PC-3 (cell line): ENCODE results near the gene WDR47. TPM values are rescaled to one million over a fixed set of nuclear protein-coding genes. Genes with fewer than 3 reads are reported as not detected.
"Not testable (repeated sequence)": the region's sequence is repeated elsewhere in the genome, so short reads cannot be mapped to it uniquely, and the experiment has no call there.

Experiments used
- ATAC-seq: fragments of 200-7000 bp; cut with Tn5 transposase; 2 replicates; pipeline ENCODE4 v1.9.1; 2020; ENCODE audit warnings: mild to moderate bottlenecking, moderate library complexity
- BruUV-seq: library from RNA; stranded (reverse); fragments of 400-500 nt; replicated peaks from 2 replicates; lab custom pipeline; 2021; lab: Mats Ljungman, UMichigan
- CTCF ChIA-PET: fragments of 300-600 bp; sonication (Branson Sonifier 250); formaldehyde crosslinking; loops from one replicate; lab custom pipeline; 2022; ENCODE audit warnings: antibody characterized with exemption; lab: Charles Lee
- POLR2A ChIA-PET: fragments of 300-600 bp; sonication (Branson Sonifier 250); formaldehyde crosslinking; loops from one replicate; lab custom pipeline; 2022; ENCODE audit warnings: antibody characterized with exemption; ENCODE audit not compliant: unreplicated experiment; lab: Charles Lee
- DNase-seq: peaks from one replicate; pipeline ENCODE4 v3.0.0-alpha.2; 2015
- H2AFZ ChIP-seq: fragments of 300-600 bp; sonication (generic); 2 replicates; pipeline ENCODE4 v1.6.0; 2016; ENCODE audit warnings: antibody characterized with exemption, low read length
- H3F3A ChIP-seq: fragments of 300-600 bp; sonication (generic); one replicate; pipeline ENCODE4 v1.6.0; 2017; ENCODE audit warnings: antibody characterized with exemption, low read length, control low read depth, mild to moderate bottlenecking; ENCODE audit not compliant: unreplicated experiment
- H3K27ac ChIP-seq: fragments of 300-600 bp; sonication (generic); 2 replicates; pipeline ENCODE4 v1.5.1; 2016; ENCODE audit warnings: mild to moderate bottlenecking, low read length
- H3K27me3 ChIP-seq: fragments of 300-600 bp; sonication (generic); 2 replicates; pipeline ENCODE4 v1.6.1; 2016; ENCODE audit warnings: low read length, mixed read lengths
- H3K36me3 ChIP-seq: fragments of 300-600 bp; sonication (generic); 2 replicates; pipeline ENCODE4 v1.6.1; 2016; ENCODE audit warnings: low read depth, mixed run types, low read length, mixed read lengths
- H3K4me1 ChIP-seq: fragments of 300-600 bp; sonication (generic); 2 replicates; pipeline ENCODE4 v1.5.1; 2016; ENCODE audit warnings: low read length; ENCODE audit not compliant: insufficient read depth
- H3K4me2 ChIP-seq: fragments of 300-600 bp; sonication (generic); 2 replicates; pipeline ENCODE4 v1.6.0; 2016; ENCODE audit warnings: low read length
- H3K4me3 ChIP-seq: fragments of 300-600 bp; sonication (generic); 2 replicates; pipeline ENCODE4 v1.5.1; 2016; ENCODE audit warnings: mild to moderate bottlenecking, low read length, mixed read lengths
- H3K79me2 ChIP-seq: fragments of 300-600 bp; sonication (generic); 2 replicates; pipeline ENCODE4 v1.6.1; 2017; ENCODE audit warnings: low read length, mixed read lengths
- H3K9ac ChIP-seq: fragments of 300-600 bp; sonication (generic); 2 replicates; pipeline ENCODE4 v1.6.0; 2016; ENCODE audit warnings: mild to moderate bottlenecking, low read length
- H3K9me2 ChIP-seq: fragments of 300-600 bp; sonication (generic); replicated peaks from 2 replicates; pipeline ENCODE4 v1.6.1; 2016; ENCODE audit warnings: mixed run types, low read length, mixed read lengths
- H3K9me3 ChIP-seq: fragments of 300-600 bp; sonication (generic); 2 replicates; pipeline ENCODE4 v1.6.1; 2016; ENCODE audit warnings: low read length, mixed read lengths
- H4K20me1 ChIP-seq: fragments of 300-600 bp; sonication (generic); 2 replicates; pipeline ENCODE4 v1.6.1; 2016; ENCODE audit warnings: low read length, mixed read lengths
- CTCF ChIP-seq: fragments of 300-600 bp; sonication (generic); conservative IDR thresholded peaks from 2 replicates; pipeline ENCODE4 v1.5.1; 2017; ENCODE audit warnings: antibody characterized with exemption, low read depth, mild to moderate bottlenecking, low read length
- EZH2 ChIP-seq: fragments of 300-600 bp; sonication (generic); IDR thresholded peaks from one replicate; pipeline ENCODE4 v1.6.1; 2017; ENCODE audit warnings: antibody characterized with exemption, mild to moderate bottlenecking, low read length; ENCODE audit not compliant: unreplicated experiment
- EZH2phosphoT487 ChIP-seq: fragments of 300-600 bp; sonication (generic); IDR thresholded peaks from 2 replicates; pipeline ENCODE4 v1.6.1; 2018; ENCODE audit warnings: mild to moderate bottlenecking, antibody characterized with exemption, low read length, borderline replicate concordance
- intact Hi-C: fragments of 100-400 bp; cut with micrococcal nuclease; formaldehyde crosslinking; loops from 2 replicates; pipeline ENCODE4 v1.9.0; 2023
- total RNA-seq: library from RNA; depleted of rRNA; stranded (reverse); fragments of >200 nt; gene quantifications from 2 replicates; pipeline ENCODE4 v1.2.3, GENCODE V29; 2014

The WDR47 gene
- total RNA-seq, 1 experiment from 2014 or later = 7.7 TPM

DNA sequence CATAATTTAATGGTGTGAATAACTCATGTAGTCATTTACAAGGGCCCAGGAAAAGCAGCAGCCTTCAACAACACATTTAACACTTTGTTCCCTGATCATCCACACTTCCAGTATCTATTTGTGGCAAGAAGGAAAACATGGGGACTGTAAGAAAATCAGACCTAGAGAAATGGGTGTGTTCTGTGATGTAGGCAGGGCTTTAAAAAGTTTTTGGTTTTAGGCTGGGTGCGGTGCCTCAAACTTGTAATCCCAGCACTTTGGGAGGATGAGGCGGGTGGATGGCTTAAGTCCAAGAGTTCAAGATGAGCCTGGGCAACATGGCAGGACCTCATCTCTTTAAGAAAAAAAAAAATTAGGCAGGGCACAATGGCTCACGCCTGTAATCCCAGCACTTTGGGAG lies 14.2 kb upstream of the WDR47 start:
- H3K4me2 ChIP-seq = no peak overlapping the region
- H3K27me3 ChIP-seq = no peaks in the 10 kb centered on the region
- no peaks in the 10 kb centered on the region for H3K9me2 ChIP-seq
- TF ChIP-seq CTCF (no peak), EZH2 (no peak), EZH2phosphoT487 (no peak)
- ATAC-seq = no peak
- DNase-seq = no peak
- H3K36me3 ChIP-seq = no peaks in the 10 kb centered on the region
- BruUV-seq = no TSS peak
- H3K9me3 ChIP-seq = no peaks in the 10 kb centered on the region
- no peaks in the 10 kb centered on the region for H3K4me1 ChIP-seq
- H3K9ac ChIP-seq = no peak overlapping the region
- intact Hi-C loops = no loop called here
- H3K27ac ChIP-seq = no peak overlapping the region
- no peak overlapping the region for H2AFZ ChIP-seq
- no peaks in the 10 kb centered on the region for H3K79me2 ChIP-seq
- no peaks in the 10 kb centered on the region for H3F3A ChIP-seq
- no peaks in the 10 kb centered on the region for H4K20me1 ChIP-seq
- no peak overlapping the region for H3K4me3 ChIP-seq
- ChIA-PET POLR2A (no interaction called here), CTCF (no interaction called here)

- H3K9ac ChIP-seq, ATAC-seq, BruUV-seq, H2AFZ ChIP-seq, H3K27ac ChIP-seq, H3F3A ChIP-seq, H3K9me3 ChIP-seq, CTCF ChIA-PET, H3K79me2 ChIP-seq, intact Hi-C loops, H3K4me3 ChIP-seq, H3K4me1 ChIP-seq, H4K20me1 ChIP-seq, H3K9me2 ChIP-seq, H3K27me3 ChIP-seq, H3K36me3 ChIP-seq, H3K4me2 ChIP-seq, DNase-seq, POLR2A ChIA-PET: not testable (repeated sequence)
These were observed 10.2 kb upstream of the WDR47 start for GRCh38 chr1:109052145-109052544.

DNA sequence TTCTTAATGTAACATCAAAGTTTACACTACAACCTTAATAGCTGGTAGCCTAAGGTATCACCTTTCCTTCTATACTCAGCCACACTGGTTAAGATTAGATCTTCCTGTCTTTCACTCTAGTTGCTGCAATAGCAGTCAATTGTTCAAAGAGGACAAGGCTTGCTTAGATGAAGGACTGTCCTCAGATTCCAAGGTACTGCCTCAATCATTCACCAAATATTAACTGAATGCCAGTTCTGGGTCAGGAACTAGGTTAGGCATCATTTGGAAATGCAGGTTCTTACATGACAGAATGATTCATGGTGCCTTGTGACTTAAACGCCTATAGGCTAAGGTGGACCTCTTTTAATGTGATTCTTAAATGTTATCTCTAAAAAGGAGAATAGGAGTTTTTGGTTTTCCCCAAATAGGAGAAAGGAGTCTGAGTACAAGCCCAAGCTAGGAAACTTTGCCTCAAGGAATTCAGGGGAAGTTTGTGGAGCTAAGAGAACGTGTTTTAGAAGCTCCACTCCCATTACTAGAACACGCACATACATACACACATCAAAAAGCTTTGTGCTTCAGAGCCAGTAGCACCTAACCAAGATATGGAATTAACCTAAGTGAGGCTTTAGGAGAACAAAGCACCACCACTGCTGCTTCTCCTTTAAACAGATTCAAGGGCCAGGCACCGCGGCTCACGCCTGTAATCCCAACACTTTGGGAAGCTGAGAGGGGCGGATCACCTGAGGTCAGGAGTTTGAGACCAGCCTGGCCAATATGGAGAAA lies 8.5 kb upstream of the WDR47 start:
- BruUV-seq = no TSS peak
- peak; percentile 34 for DNase-seq
- intact Hi-C loops = no loop called here
- TF ChIP-seq EZH2phosphoT487 = no peak
- TF ChIP-seq EZH2 = no peak
- TF ChIP-seq CTCF = no peak
- no peak overlapping the region for H3K27ac ChIP-seq
- POLR2A ChIA-PET = no interaction called here
- H3K4me3 ChIP-seq = no peak overlapping the region
- H2AFZ ChIP-seq = no peak overlapping the region
- H3K79me2 ChIP-seq = no peaks in the 10 kb centered on the region
- no peaks in the 10 kb centered on the region for H3F3A ChIP-seq
- no peaks in the 10 kb centered on the region for H3K27me3 ChIP-seq
- H3K36me3 ChIP-seq = no peaks in the 10 kb centered on the region
- no peaks in the 10 kb centered on the region for H3K9me2 ChIP-seq
- H3K9ac ChIP-seq = no peak overlapping the region
- CTCF ChIA-PET = no interaction called here
- peak; percentile 24; the same call in 1 of the 2 replicates for ATAC-seq
- no peaks in the 10 kb centered on the region for H4K20me1 ChIP-seq
- H3K4me1 ChIP-seq = no peaks in the 10 kb centered on the region; the same call in 1 of the 2 replicates
- no peaks in the 10 kb centered on the region for H3K9me3 ChIP-seq
- H3K4me2 ChIP-seq = no peak overlapping the region
